GM12878 (cell line): ENCODE results near the gene SLC39A11.

Source experiments
- CEBPZ ChIP-seq: fragments of 150-350 bp; IDR thresholded peaks from 2 replicates; pipeline ENCODE4 v1.6.1; 2016; ENCODE audit warnings: low read depth, low read length
- CTCF ChIP-seq, 3 experiments: IDR thresholded peaks in 2 of 3; conservative IDR thresholded peaks in 1 of 3; 2 replicates each; pipeline ENCODE4 v1.5.1; 2011; ENCODE audit warnings: low read depth in 3 of 3, low read length in 3 of 3, mild to moderate bottlenecking in 3 of 3, control low read depth in 2 of 3, moderate library complexity in 2 of 3, inconsistent platforms in 1 of 3, mixed read lengths in 1 of 3; ENCODE audit not compliant: control insufficient read depth in 2 of 3, insufficient read depth in 1 of 3; ENCODE audit errors: extremely low read depth in 1 of 3
- USF2 ChIP-seq: IDR thresholded peaks from 2 replicates; pipeline ENCODE4 v1.6.1; 2011; ENCODE audit warnings: low read depth, low read length, improper control_type of control experiment, borderline replicate concordance
- YY1 ChIP-seq: IDR thresholded peaks from 2 replicates; pipeline ENCODE4 v1.6.1; 2011; ENCODE audit warnings: low read depth, mild to moderate bottlenecking, low read length

- TF ChIP-seq CEBPZ, result no peak
- TF ChIP-seq CTCF (IDR thresholded peaks at IDR 0.05 in 2 of 3, conservative IDR thresholded peaks at IDR 0.05 in 1 of 3; ENCODE audit: control insufficient read depth in 2 of 3, extremely low read depth in 1 of 3, insufficient read depth in 1 of 3, low read depth in 3 of 3, low read length in 3 of 3), result no peak
- TF ChIP-seq USF2, result no peak
- TF ChIP-seq YY1, result no peak
Measured at GRCh38 chr17:72788950-72789585, 303.4 kb downstream of the SLC39A11 start.
